ENCODE measurements around the gene ITSN2.

GRCh38 chr2:24350826-24351626 lies 9.3 kb downstream of the ITSN2 start:
- TF ChIP-seq CTCF (IDR thresholded peaks at IDR 0.05; ENCODE audit: poor library complexity), result no peak
- no peak for TF ChIP-seq EZH2 (IDR thresholded peaks at IDR 0.05; ENCODE audit: borderline replicate concordance)

Data from hepatocyte (in vitro differentiated cells).